K562 (cell line): Measurements from ENCODE around the gene KCTD3. TPM values are rescaled to one million over a fixed set of nuclear protein-coding genes. Genes with fewer than 3 reads are reported as not detected.
A peak's percentile ranks its signal among the peaks of the same experiment; 100 is the strongest.

Experiments used
- ERF ChIP-seq: fragments of 450-650 bp; formaldehyde crosslinking; IDR thresholded peaks from 2 replicates; pipeline ENCODE4 v1.4.0; 2020; ENCODE audit warnings: mild to moderate bottlenecking, mixed read lengths
- HNRNPLL ChIP-seq: fragments of 200-400 bp; formaldehyde crosslinking; IDR thresholded peaks from 2 replicates; pipeline ENCODE4 v1.6.1; 2017; ENCODE audit warnings: low read length, low read depth, mild to moderate bottlenecking; ENCODE audit not compliant: poor library complexity, severe bottlenecking
- IRF2 ChIP-seq: sonication (generic); formaldehyde crosslinking; IDR thresholded peaks from 2 replicates; pipeline ENCODE4 v1.8.1; 2022; ENCODE audit warnings: mild to moderate bottlenecking, missing genetic modification reagents
- MBD2 ChIP-seq: sonication (generic); IDR thresholded peaks from 2 replicates; pipeline ENCODE4 v1.6.1; 2016; ENCODE audit warnings: low read depth, borderline replicate concordance
- MCM2 ChIP-seq: fragments of 450-650 bp; IDR thresholded peaks from 2 replicates; pipeline ENCODE4 v1.6.1; 2017; ENCODE audit warnings: low read depth, mild to moderate bottlenecking
- NELFE ChIP-seq: IDR thresholded peaks from 2 replicates; pipeline ENCODE4 v1.6.1; 2011; ENCODE audit warnings: mild to moderate bottlenecking; ENCODE audit not compliant: insufficient read depth, insufficient read length
- NR3C1 ChIP-seq: sonication (generic); formaldehyde crosslinking; IDR thresholded peaks from 2 replicates; pipeline ENCODE4 v1.8.1; 2022; ENCODE audit warnings: missing genetic modification reagents
- PHB ChIP-seq: fragments of 250-450 bp; sonication (Bioruptor Pico); IDR thresholded peaks from 2 replicates; pipeline ENCODE4 v1.5.0; 2021
- SP2 ChIP-seq: IDR thresholded peaks from 2 replicates; pipeline ENCODE4 v1.6.1; 2011; ENCODE audit warnings: mild to moderate bottlenecking, low read depth, low read length, moderate library complexity; ENCODE audit not compliant: poor library complexity, severe bottlenecking; ENCODE audit errors: extremely low read depth
- SRSF9 ChIP-seq: fragments of 200-400 bp; formaldehyde crosslinking; IDR thresholded peaks from 2 replicates; pipeline ENCODE4 v1.6.1; 2017; ENCODE audit warnings: low read depth, low read length, borderline replicate concordance
- TBP ChIP-seq: optimal IDR thresholded peaks from 2 replicates; pipeline ENCODE3; 2011; ENCODE audit warnings: low read depth, low read length, improper control_type of control experiment
- U2AF2 ChIP-seq: fragments of 200-400 bp; formaldehyde crosslinking; optimal IDR thresholded peaks from 2 replicates; pipeline ENCODE3; 2017; ENCODE audit warnings: low read depth, mild to moderate bottlenecking, low read length
- ZBTB8A ChIP-seq: fragments of 450-650 bp; IDR thresholded peaks from 2 replicates; pipeline ENCODE4 v1.6.1; 2018; ENCODE audit warnings: mild to moderate bottlenecking, moderate library complexity; ENCODE audit not compliant: partially characterized antibody
- ZNF644 ChIP-seq: fragments of 200-800 bp; sonication (Bioruptor generic); IDR thresholded peaks from 2 replicates; pipeline ENCODE4 v1.6.1; 2016; ENCODE audit warnings: low read depth, missing genetic modification characterization, missing compliant biosample characterization
- polyA plus RNA-seq, 8 experiments: library from polyadenylated mRNA; depleted of rRNA in 4 of 8; stranded (reverse) in 5 of 8; unstranded in 3 of 8; fragments of >200 nt; fragmentation: Nextera tagmentation in 2 of 8; fragmentation: Illumina TruSeq in 1 of 8; extraction: Ambion mirVana in 2 of 8; extraction: Trizol in 1 of 8; gene quantifications; 2 replicates each; pipeline versions ENCODE4 v1.2.1 to v1.2.3, GENCODE V29; 2011 to 2014; ENCODE audit warnings: inconsistent platforms in 1 of 8, missing spikeins in 1 of 8
- total RNA-seq, 7 experiments: library from RNA; depleted of rRNA in 6 of 7; stranded (reverse); fragments of >200 nt in 6 of 7; fragmentation: Illumina TruSeq in 2 of 7; extraction: Trizol in 2 of 7; gene quantifications; 2 replicates each; pipeline versions ENCODE4 v1.2.1 to v1.2.3, GENCODE V29; 2011 to 2021; ENCODE audit warnings: low replicate concordance in 1 of 7
- TF ChIP-seq, protein P1 (sequence below): fragments of 450-650 bp; IDR thresholded peaks from 2 replicates; pipeline ENCODE4 v1.6.1; 2017; ENCODE audit warnings: mild to moderate bottlenecking, moderate library complexity
- TF ChIP-seq, protein P2 (sequence below): sonication (generic); formaldehyde crosslinking; IDR thresholded peaks from 2 replicates; pipeline ENCODE4 v1.8.0; 2022; ENCODE audit warnings: mild to moderate bottlenecking, missing genetic modification reagents
- TF ChIP-seq, protein P3 (sequence below): sonication (generic); formaldehyde crosslinking; IDR thresholded peaks from 2 replicates; pipeline ENCODE4 v1.8.0; 2023; ENCODE audit warnings: mild to moderate bottlenecking, missing genetic modification reagents
- TF ChIP-seq, protein P4 (sequence below), 2 experiments: fragments of 450-650 bp in 1 of 2; sonication (generic) in 1 of 2; formaldehyde crosslinking in 1 of 2; IDR thresholded peaks in 1 of 2; conservative IDR thresholded peaks in 1 of 2; 2 replicates each; pipeline versions ENCODE4 v1.6.1 to v1.8.1; 2016 to 2023; ENCODE audit warnings: mild to moderate bottlenecking in 2 of 2, moderate library complexity in 2 of 2, inconsistent platforms in 1 of 2, missing genetic modification reagents in 1 of 2

Gene KCTD3
- total and polyA plus RNA-seq, 9 of the 15 experiments (the other 6 are each of a cell fraction or from before 2014, with no cell fraction given): 12.8 to 77.1 (median 44.3) TPM

DNA sequence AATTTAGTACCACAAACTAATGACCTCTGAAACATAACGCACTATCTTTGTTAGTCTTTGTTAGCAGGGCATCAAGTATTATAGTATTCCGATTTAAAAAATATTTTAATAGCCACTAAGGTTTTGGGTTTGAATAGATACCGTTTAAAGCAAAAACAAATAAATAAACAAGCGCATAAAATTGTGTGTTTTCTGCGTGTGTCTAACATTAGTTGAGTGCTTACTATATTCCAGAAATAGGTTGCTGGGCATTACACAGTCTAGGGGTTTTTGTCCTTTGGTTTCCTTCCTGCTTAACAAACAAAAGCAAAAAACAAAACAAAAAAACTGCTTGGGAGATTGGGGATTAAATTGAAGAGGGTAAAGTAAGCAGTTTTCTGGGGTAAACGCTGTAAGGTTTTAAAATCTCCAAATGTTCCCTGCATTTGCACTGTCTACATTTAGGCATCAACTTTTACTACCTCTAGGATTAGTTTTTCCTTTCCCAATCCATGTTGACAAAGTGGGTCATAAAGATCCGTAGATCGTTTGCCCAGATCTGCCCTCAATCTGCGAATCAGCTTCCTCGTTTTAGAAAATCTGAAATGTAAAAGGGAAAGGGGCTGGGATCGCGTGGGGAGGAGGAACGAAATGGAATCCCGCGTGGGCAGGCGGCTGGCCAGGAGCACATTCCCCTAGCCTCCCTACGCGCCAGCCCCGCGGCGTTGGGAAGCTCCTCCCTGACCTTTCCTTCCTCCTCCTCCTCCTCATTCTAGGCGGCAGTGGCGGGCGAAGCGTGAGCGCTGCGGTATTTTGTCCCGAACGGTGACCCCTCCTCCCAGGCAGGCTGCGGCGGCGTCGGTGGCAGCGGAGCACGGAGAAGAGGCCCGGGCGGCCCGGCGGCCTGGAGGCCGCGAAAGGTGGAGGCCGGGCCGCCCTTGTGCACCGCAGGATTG, at the start of gene KCTD3 (continued):
- peak; percentile 88 for TF ChIP-seq HNRNPLL
- TF ChIP-seq U2AF2: no peak
- TF ChIP-seq ZBTB8A: no peak
- no peak for TF ChIP-seq NELFE
- TF ChIP-seq PHB: no peak
- TF ChIP-seq IRF2 (CRISPR knock-in tag): no peak
- no peak for TF ChIP-seq SRSF9
- TF ChIP-seq, protein P1, sequence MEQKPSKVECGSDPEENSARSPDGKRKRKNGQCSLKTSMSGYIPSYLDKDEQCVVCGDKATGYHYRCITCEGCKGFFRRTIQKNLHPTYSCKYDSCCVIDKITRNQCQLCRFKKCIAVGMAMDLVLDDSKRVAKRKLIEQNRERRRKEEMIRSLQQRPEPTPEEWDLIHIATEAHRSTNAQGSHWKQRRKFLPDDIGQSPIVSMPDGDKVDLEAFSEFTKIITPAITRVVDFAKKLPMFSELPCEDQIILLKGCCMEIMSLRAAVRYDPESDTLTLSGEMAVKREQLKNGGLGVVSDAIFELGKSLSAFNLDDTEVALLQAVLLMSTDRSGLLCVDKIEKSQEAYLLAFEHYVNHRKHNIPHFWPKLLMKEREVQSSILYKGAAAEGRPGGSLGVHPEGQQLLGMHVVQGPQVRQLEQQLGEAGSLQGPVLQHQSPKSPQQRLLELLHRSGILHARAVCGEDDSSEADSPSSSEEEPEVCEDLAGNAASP: no peak
- no peak for TF ChIP-seq ZNF644 (tag)
- TF ChIP-seq, protein P2, sequence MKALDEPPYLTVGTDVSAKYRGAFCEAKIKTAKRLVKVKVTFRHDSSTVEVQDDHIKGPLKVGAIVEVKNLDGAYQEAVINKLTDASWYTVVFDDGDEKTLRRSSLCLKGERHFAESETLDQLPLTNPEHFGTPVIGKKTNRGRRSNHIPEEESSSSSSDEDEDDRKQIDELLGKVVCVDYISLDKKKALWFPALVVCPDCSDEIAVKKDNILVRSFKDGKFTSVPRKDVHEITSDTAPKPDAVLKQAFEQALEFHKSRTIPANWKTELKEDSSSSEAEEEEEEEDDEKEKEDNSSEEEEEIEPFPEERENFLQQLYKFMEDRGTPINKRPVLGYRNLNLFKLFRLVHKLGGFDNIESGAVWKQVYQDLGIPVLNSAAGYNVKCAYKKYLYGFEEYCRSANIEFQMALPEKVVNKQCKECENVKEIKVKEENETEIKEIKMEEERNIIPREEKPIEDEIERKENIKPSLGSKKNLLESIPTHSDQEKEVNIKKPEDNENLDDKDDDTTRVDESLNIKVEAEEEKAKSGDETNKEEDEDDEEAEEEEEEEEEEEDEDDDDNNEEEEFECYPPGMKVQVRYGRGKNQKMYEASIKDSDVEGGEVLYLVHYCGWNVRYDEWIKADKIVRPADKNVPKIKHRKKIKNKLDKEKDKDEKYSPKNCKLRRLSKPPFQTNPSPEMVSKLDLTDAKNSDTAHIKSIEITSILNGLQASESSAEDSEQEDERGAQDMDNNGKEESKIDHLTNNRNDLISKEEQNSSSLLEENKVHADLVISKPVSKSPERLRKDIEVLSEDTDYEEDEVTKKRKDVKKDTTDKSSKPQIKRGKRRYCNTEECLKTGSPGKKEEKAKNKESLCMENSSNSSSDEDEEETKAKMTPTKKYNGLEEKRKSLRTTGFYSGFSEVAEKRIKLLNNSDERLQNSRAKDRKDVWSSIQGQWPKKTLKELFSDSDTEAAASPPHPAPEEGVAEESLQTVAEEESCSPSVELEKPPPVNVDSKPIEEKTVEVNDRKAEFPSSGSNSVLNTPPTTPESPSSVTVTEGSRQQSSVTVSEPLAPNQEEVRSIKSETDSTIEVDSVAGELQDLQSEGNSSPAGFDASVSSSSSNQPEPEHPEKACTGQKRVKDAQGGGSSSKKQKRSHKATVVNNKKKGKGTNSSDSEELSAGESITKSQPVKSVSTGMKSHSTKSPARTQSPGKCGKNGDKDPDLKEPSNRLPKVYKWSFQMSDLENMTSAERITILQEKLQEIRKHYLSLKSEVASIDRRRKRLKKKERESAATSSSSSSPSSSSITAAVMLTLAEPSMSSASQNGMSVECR (CRISPR knock-in tag): no peak
- TF ChIP-seq MCM2: no peak
- TF ChIP-seq, protein P3, sequence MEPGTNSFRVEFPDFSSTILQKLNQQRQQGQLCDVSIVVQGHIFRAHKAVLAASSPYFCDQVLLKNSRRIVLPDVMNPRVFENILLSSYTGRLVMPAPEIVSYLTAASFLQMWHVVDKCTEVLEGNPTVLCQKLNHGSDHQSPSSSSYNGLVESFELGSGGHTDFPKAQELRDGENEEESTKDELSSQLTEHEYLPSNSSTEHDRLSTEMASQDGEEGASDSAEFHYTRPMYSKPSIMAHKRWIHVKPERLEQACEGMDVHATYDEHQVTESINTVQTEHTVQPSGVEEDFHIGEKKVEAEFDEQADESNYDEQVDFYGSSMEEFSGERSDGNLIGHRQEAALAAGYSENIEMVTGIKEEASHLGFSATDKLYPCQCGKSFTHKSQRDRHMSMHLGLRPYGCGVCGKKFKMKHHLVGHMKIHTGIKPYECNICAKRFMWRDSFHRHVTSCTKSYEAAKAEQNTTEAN (CRISPR knock-in tag): no peak
- peak; percentile 61; the same call in 1 of the 2 replicates for TF ChIP-seq MBD2
- TF ChIP-seq, protein P4, sequence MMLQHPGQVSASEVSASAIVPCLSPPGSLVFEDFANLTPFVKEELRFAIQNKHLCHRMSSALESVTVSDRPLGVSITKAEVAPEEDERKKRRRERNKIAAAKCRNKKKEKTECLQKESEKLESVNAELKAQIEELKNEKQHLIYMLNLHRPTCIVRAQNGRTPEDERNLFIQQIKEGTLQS (IDR thresholded peaks at IDR 0.05): no peak
- TF ChIP-seq, protein P4 (CRISPR knock-in tag; conservative IDR thresholded peaks at IDR 0.05): no peak
- no peak for TF ChIP-seq NR3C1 (CRISPR knock-in tag)
- no peak for TF ChIP-seq SP2
- TF ChIP-seq TBP: peak; percentile 77
- peak; percentile 33; the same call in 1 of the 2 replicates for TF ChIP-seq ERF (CRISPR knock-in tag)
